C4-2B (cell line): Measurements from ENCODE around the gene ATP6V0C.
"Not testable (repeated sequence)": the region's sequence is repeated elsewhere in the genome, so short reads cannot be mapped to it uniquely, and the experiment has no call there.

Experiments
- H3K27ac ChIP-seq: fragments of 450-650 bp; 2 replicates; pipeline ENCODE4 v1.5.1; 2017
- ZFX ChIP-seq: fragments of 450-650 bp; IDR thresholded peaks from 2 replicates; pipeline ENCODE4 v1.6.1; 2017
- TF ChIP-seq, protein P1 (sequence below): fragments of 450-650 bp; conservative IDR thresholded peaks from 2 replicates; pipeline ENCODE4 v1.5.1; 2017; ENCODE audit warnings: mild to moderate bottlenecking

ATP6V0C gene

DNA sequence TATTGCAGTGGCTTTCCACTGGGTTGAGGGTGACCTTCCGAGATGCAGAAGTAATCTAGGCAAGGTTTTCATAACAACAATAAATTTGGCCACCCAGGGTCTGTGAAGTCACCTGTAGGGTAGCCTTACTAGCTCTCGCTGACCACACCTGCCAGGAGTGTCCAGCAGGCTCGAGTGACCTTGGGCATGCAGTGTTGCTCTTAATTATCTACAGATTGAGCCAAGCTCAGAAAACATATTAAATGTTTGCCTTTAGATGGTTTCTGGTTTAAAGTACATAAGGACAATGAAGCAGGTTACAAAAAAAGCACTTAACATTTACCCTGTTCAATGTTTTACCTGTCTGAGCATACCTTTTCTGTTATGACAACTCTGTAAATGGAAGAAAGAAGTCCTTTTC lies 37.0 kb upstream of the ATP6V0C start:
- peak overlapping the region; percentile 94; the same call in 1 of the 2 replicates for H3K27ac ChIP-seq
- TF ChIP-seq, protein P1, sequence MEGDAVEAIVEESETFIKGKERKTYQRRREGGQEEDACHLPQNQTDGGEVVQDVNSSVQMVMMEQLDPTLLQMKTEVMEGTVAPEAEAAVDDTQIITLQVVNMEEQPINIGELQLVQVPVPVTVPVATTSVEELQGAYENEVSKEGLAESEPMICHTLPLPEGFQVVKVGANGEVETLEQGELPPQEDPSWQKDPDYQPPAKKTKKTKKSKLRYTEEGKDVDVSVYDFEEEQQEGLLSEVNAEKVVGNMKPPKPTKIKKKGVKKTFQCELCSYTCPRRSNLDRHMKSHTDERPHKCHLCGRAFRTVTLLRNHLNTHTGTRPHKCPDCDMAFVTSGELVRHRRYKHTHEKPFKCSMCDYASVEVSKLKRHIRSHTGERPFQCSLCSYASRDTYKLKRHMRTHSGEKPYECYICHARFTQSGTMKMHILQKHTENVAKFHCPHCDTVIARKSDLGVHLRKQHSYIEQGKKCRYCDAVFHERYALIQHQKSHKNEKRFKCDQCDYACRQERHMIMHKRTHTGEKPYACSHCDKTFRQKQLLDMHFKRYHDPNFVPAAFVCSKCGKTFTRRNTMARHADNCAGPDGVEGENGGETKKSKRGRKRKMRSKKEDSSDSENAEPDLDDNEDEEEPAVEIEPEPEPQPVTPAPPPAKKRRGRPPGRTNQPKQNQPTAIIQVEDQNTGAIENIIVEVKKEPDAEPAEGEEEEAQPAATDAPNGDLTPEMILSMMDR: no peak
- no peak for TF ChIP-seq ZFX

GRCh38 chr16:2477327-2477726 lies 36.4 kb upstream of the ATP6V0C start:
- H3K27ac ChIP-seq: no peak overlapping the region

GRCh38 chr16:2478279-2478678 lies 35.5 kb upstream of the ATP6V0C start:
- TF ChIP-seq, protein P1: no peak
- TF ChIP-seq ZFX: no peak
- no peak overlapping the region for H3K27ac ChIP-seq

More at GRCh38 chr16:2477327-2477726, 36.4 kb upstream of the ATP6V0C start:
- TF ChIP-seq, protein P1: no peak
- no peak for TF ChIP-seq ZFX

GRCh38 chr16:2479996-2480395 lies 33.8 kb upstream of the ATP6V0C start:
- H3K27ac ChIP-seq: not testable (repeated sequence)

DNA sequence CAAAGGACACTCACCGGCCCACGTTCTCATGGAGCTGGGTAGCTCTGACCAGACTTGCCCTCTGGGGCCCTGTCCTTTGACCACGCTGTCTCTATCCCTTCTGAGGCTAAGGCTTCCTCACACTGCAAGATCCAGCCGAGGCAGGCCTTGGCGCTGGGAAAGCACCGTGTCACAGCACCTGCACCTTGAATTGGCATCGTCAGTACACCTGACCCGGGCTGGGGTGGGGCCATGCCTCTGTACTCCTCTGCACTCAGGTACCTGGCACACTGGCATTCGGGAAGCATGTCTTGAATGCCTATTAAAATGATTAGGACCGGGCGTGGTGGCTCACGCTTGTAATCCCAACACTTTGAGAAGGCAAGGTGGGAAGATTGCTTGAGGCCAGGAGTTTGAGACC lies 32.8 kb upstream of the ATP6V0C start:
- TF ChIP-seq, protein P1: no peak
- TF ChIP-seq ZFX: no peak
- H3K27ac ChIP-seq: no peak overlapping the region

- no peak overlapping the region for H3K27ac ChIP-seq
- TF ChIP-seq ZFX: no peak
Measured at GRCh38 chr16:2481676-2482075, 32.1 kb upstream of the ATP6V0C start.

DNA sequence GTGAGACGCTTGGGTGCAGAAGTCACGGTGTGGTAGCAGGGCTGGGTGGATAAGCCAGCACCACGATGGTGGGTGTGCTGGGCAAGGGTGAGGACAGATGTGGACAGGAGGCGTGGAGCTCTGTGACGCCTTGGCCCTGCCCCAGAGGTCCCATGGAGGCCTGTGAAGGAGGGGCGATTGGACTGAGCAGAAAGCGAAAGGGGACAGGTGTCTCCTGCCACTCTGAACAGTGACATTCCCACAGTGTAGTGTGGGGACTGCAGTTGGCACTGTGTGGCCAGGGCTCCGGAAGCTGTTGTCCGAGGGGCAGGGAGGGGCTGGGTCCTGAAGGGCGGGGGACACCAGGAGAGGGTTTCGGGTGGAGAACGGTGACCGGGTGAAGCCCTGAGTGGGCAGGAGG lies 31.5 kb upstream of the ATP6V0C start:
- H3K27ac ChIP-seq: no peak overlapping the region
- TF ChIP-seq, protein P1: no peak
- TF ChIP-seq ZFX: no peak

DNA sequence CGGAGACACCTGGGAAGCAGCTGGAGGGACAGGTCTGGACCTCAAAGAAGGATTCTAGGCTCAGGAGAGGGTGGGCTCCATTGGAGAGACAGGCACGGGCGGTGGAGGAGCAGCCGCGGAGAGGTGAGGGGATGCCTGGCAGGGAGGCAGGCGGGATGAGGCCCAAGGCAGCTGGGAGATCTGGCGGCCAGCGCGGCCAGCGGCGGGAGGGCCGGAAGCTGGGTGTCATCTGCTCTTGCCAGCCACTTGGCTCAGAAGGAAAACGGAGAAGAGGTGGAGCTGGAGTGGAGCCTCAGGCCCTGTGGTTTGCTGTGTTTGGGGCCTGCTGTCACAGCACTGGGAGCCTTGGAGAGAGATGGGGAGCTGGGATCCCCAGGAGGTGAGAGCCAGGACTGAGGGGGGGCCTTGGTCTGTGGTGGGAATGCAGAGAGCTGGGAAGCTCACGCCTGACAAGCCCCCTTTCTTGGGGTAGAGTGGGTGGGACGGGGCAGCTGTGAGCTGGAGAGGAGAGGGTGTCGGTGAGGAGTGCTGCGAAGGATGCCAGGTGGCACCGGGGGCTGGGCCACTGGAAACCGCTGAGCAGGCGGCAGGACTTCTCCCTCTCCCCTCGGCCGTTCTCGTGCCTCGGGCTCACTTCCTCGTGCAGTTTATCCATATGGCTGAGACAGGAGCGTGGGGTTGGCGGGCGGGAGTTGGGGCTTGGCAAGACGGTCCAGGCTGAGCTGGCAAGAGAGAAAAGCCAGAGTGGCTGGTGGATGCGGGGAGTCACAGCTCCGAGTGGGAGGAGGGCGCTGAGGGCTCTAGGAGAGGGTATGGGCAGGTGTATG lies 30.8 kb upstream of the ATP6V0C start:
- TF ChIP-seq ZFX: no peak
- TF ChIP-seq, protein P1: no peak
- H3K27ac ChIP-seq: no peak overlapping the region
